IMR-90 (cell line): ENCODE data around the gene SPI1.

ENCODE experiments used
- BHLHE40 ChIP-seq: fragments of 150-350 bp; IDR thresholded peaks from 2 replicates; pipeline ENCODE4 v1.6.1; 2016; ENCODE audit warnings: mild to moderate bottlenecking, low read depth, low read length
- CEBPB ChIP-seq: IDR thresholded peaks from 2 replicates; pipeline ENCODE4 v1.6.1; 2012; ENCODE audit warnings: low read depth, low read length, improper control_type of control experiment
- CHD1 ChIP-seq: IDR thresholded peaks from 2 replicates; pipeline ENCODE4 v1.6.1; 2012; ENCODE audit warnings: low read depth, low read length, improper control_type of control experiment
- FOS ChIP-seq: fragments of 150-350 bp; IDR thresholded peaks from 2 replicates; pipeline ENCODE4 v1.6.1; 2016; ENCODE audit warnings: low read depth, low read length
- MAFK ChIP-seq: IDR thresholded peaks from 2 replicates; pipeline ENCODE4 v1.6.1; 2012; ENCODE audit warnings: low read depth, low read length, improper control_type of control experiment
- MXI1 ChIP-seq: IDR thresholded peaks from 2 replicates; pipeline ENCODE4 v1.6.1; 2012; ENCODE audit warnings: low read depth, mild to moderate bottlenecking, low read length, moderate library complexity, borderline replicate concordance
- NFE2L2 ChIP-seq: fragments of 150-350 bp; IDR thresholded peaks from 2 replicates; pipeline ENCODE4 v1.6.1; 2016; ENCODE audit warnings: low read depth, mild to moderate bottlenecking, low read length
- POLR2A ChIP-seq: IDR thresholded peaks from 2 replicates; pipeline ENCODE4 v1.6.1; 2012; ENCODE audit warnings: mild to moderate bottlenecking, low read depth, low read length
- RAD21 ChIP-seq: IDR thresholded peaks from 2 replicates; pipeline ENCODE4 v1.6.1; 2012; ENCODE audit warnings: low read length, improper control_type of control experiment
- RCOR1 ChIP-seq: IDR thresholded peaks from 2 replicates; pipeline ENCODE4 v1.6.1; 2012; ENCODE audit warnings: mild to moderate bottlenecking, low read length, improper control_type of control experiment; ENCODE audit not compliant: insufficient replicate concordance
- RFX5 ChIP-seq: IDR thresholded peaks from 2 replicates; pipeline ENCODE4 v1.8.0; 2012; ENCODE audit warnings: low read depth, mild to moderate bottlenecking, low read length, moderate library complexity
- SMC3 ChIP-seq: fragments of 150-350 bp; IDR thresholded peaks from 2 replicates; pipeline ENCODE4 v1.6.1; 2016; ENCODE audit warnings: low read depth, mild to moderate bottlenecking, antibody characterized with exemption, low read length, moderate library complexity
- TF ChIP-seq, protein P1 (sequence below): conservative IDR thresholded peaks from 2 replicates; pipeline ENCODE4 v1.5.1; 2012; ENCODE audit warnings: mild to moderate bottlenecking, low read depth, low read length, improper control_type of control experiment
- TF ChIP-seq, protein P2 (sequence below): fragments of 150-350 bp; IDR thresholded peaks from 2 replicates; pipeline ENCODE4 v1.6.1; 2016; ENCODE audit warnings: low read depth, mild to moderate bottlenecking, low read length, moderate library complexity, borderline replicate concordance

DNA sequence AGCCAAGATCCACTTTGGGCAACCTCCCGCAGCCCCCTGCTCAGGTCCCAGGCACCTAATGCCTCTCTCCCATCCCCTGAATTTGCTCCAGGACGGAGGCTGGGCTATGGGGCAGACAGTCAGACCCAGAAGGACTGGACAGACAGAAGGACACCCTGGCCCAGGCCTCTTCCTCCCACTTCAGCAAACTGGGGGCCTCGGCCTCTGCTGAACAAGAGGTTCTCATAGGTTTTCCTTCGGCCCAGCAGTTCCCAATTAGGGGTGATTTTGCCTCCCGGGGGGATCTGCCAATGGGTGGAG lies 3.7 kb downstream of the SPI1 start:
- TF ChIP-seq, protein P1, sequence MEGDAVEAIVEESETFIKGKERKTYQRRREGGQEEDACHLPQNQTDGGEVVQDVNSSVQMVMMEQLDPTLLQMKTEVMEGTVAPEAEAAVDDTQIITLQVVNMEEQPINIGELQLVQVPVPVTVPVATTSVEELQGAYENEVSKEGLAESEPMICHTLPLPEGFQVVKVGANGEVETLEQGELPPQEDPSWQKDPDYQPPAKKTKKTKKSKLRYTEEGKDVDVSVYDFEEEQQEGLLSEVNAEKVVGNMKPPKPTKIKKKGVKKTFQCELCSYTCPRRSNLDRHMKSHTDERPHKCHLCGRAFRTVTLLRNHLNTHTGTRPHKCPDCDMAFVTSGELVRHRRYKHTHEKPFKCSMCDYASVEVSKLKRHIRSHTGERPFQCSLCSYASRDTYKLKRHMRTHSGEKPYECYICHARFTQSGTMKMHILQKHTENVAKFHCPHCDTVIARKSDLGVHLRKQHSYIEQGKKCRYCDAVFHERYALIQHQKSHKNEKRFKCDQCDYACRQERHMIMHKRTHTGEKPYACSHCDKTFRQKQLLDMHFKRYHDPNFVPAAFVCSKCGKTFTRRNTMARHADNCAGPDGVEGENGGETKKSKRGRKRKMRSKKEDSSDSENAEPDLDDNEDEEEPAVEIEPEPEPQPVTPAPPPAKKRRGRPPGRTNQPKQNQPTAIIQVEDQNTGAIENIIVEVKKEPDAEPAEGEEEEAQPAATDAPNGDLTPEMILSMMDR = no peak
- TF ChIP-seq MXI1 (no peak), SMC3 (no peak), POLR2A (no peak), BHLHE40 (no peak), RAD21 (no peak), NFE2L2 (no peak), FOS (no peak), RFX5 (no peak), MAFK (no peak), CHD1 (no peak), CEBPB (no peak), RCOR1 (no peak)
- TF ChIP-seq, protein P2, sequence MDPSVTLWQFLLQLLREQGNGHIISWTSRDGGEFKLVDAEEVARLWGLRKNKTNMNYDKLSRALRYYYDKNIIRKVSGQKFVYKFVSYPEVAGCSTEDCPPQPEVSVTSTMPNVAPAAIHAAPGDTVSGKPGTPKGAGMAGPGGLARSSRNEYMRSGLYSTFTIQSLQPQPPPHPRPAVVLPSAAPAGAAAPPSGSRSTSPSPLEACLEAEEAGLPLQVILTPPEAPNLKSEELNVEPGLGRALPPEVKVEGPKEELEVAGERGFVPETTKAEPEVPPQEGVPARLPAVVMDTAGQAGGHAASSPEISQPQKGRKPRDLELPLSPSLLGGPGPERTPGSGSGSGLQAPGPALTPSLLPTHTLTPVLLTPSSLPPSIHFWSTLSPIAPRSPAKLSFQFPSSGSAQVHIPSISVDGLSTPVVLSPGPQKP = no peak
